NCI-H187 treated with DMSO at 0.1 percent for 48 hours (cell line): ENCODE results near the gene OPALIN.
"Not testable (repeated sequence)": the region's sequence is repeated elsewhere in the genome, so short reads cannot be mapped to it uniquely, and the experiment has no call there.

Source experiments
- DNase-seq: peaks from one replicate; lab custom pipeline; 2025; lab: John Stamatoyannopoulos, UW

The OPALIN gene

DNA sequence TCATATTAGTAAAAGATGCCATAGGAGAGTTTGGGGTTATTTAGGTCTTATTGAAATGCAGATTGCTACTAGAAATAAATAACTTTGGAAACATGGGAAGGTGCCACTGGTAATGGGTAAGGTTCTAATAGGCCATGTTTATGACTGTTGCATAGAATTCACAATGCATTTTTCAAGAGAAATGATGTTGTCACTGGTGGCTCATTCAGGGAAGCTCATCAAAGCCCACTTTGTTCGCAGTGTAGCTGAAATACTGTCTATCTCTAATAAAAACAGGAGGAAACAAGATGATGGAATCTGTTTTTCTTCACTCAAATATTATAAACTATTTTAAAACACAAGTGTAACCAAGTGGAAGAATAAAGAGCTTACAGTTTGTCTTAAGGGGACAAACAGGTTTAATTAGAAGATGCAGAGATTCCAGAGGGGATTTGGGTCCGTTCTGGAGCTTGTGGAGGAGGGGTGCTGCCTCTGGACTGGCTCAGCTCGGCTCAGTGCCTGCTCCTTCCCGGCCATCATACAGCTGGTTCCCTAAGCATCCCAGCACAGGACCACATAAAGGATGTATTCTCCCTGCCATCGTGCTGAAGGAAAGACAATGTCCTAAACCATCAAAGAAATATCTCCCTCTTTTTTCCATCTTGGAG is 20.4 kb downstream of the OPALIN start:
- no peak for DNase-seq

DNA sequence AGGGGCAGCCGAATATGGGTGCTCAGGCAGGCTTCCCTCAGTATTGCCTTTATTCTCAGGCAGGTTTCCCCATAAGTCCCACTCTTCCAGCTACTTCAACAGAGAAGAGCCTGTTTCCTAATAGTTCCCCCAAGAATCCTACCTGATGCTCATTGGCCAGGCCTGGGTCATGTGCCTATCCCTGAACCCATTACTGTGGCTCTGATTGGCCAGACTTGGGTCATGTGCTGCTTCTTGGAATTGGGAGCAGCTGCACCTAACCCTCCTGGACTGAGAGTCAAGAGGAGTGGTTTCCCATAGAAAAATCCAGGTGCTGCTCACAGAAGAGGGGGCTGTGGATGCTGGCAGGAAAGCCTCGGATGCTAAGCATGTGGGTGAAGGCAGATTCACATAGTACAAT is 21.7 kb downstream of the OPALIN start:
- DNase-seq, result no peak

- DNase-seq, result no peak
These were observed 23.9 kb downstream of the OPALIN start for GRCh38 chr10:96334616-96335526.

GRCh38 chr10:96333101-96333500 is 25.7 kb downstream of the OPALIN start:
- DNase-seq, result no peak

- no peak for DNase-seq
These were observed 31.3 kb downstream of the OPALIN start for GRCh38 chr10:96327462-96327861.

- DNase-seq, result no peak
These were observed 33.0 kb downstream of the OPALIN start for GRCh38 chr10:96325719-96326373.

DNA sequence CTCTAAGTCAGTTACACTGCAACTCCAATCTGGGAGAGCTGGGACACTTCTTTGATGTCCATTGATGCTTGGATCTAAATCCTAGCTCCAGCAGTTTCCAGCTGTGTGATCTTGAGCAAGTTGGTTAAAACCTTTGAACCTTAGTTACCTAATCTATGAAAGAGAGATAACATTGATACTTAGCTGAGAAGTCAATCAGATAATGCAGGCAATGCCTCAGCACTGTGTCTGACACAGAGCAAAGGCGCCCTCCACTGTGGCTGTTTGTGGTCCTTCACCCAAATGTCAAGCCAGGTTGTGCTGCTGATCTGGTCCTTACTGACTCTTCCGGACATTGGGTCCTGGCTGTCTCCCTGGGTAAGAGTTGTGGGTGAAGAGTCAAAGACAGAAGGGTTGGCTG is 34.4 kb downstream of the OPALIN start:
- no peak for DNase-seq

GRCh38 chr10:96322275-96322674 is 36.5 kb downstream of the OPALIN start:
- DNase-seq, result no peak

DNA sequence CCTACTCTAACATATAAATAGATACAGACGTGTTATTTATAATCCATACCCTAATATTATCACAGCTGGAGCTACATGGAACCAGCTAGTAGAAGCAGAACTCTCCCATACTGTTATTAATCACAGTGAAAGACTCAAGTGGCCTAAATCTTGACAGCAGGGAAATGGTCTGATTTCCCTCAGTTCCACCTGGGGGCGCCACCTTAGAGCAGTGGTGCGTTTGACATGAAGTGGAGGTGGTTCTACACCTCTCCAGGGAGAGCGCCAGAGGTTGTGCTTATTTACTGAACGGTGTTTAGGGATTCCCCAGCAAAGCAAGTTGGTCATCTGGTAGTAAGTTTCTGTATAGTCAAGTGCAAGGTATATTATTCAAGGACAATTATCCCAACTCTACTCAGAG is 37.0 kb downstream of the OPALIN start:
- no peak for DNase-seq

GRCh38 chr10:96319754-96320474 is 38.9 kb downstream of the OPALIN start:
- no peak for DNase-seq

DNA sequence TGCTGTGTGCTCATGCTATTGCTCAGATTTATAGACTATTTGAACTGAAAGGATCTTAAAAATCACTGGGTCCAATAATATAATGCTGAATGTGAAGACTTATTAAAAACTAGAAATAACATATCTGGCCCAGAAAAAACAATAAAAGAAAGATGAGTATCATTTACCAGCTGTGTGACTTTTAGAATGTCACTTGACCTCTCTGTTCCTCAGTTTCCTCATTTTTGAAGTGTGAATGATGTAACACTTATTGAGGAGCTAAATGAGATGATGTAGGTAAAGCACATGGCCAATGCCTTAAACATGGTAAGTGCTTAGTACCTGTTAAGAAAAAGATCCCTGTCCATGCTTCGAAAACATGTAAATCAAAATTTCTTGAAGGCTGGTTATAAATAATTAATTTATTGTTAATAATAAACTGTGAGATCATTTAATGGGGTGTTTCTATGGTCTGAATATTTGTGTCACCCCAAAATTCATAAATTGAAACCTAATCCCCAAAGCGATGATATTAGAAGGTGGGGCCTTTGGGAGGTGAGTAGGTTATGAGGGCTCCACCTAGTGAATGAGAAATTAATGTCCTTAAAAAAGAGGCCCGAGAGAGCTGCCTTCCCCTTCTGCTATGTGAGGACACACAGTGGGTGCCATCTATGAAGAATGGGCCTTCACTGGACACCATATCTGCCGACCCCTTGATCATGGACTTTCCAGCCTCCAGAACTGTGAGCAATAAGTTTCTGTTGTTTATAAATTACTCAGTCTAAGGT is 41.6 kb downstream of the OPALIN start:
- no peak for DNase-seq

DNA sequence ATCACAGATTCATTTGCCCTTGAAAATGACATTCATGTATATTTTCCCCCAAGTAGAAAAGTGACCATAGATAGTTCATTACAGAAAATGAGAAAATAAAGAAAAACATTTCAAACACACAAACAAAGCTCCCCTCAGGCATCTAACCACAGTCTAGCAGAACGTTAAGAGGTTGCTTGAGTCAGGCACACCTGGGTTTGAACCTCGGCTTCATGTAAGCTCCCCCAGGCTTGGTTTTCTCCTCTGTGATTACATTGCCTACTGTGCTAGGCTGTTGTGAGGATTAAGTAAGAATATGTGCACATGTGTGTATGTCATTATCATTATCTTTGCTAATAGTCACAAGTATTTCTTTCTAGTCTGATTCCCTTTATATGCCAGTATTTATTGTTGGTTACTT is 45.5 kb downstream of the OPALIN start:
- no peak for DNase-seq

DNA sequence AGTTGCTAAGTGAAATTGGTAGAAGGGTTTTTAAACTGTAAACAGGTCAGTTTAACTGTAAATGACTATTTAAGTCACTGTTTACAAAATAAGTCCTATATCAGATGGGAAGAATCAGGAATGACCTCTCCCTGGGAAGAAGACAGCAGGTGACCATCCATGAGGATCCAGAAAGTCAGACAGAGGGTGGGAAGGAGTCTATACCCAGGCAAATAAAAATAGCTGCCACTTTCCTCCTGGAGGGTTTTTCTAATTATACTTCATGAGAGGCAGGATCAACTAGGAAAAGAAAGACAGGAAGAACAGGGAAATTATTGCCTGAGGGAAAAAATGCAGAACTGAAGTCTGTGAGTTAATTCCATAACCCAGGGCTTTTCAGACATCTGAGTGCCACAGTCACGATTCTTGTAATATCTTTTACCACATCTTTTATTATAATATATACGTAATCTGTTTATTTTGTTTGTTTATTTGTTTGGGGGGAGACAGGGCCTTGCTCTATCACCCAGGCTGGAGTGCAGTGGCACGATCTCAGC is 47.6 kb downstream of the OPALIN start:
- DNase-seq, result no peak

- DNase-seq, result no peak
These were observed 48.5 kb downstream of the OPALIN start for GRCh38 chr10:96310321-96310669.

GRCh38 chr10:96309628-96310320 is 49.0 kb downstream of the OPALIN start:
- no peak for DNase-seq

DNA sequence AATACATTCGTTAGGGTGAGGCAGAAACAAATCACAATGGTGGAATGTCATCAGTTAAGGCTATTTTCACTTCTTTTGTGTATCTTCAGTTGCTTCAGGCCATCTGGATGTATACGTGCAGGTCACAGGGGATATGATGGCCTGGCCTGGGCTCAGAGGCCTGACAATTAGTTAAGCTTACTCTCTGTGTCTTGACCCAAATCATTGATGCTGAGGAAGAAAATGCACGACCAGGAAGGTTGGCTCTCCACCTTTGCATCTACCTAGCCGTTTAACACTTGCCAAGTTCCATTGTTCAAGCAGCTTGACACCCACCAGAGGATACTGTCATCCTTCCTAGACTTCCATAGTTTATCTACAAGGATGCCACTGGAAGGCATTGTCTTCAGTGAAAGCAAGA is 49.9 kb downstream of the OPALIN start:
- not testable (repeated sequence) for DNase-seq

- no peak for DNase-seq
These were observed 52.3 kb downstream of the OPALIN start for GRCh38 chr10:96306516-96306915.

DNA sequence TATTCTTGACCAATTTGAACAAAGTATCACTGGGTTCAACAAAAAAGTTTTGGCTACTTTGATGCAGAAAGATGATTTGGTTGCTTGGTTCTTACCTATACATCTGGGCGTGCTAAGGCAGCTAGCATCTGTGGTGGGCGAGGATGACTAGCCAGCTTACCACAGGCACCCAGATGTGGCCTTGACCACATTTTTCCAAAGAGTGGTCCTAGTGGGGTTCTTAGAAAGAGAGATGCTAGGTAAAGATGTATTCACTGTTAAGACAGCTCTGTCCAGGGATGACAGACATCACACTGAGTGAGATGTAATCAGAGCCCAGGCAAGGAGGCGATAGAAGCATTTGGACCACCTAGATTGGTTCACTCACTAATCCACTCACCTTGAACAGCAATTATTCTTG is 53.8 kb downstream of the OPALIN start:
- no peak for DNase-seq

DNA sequence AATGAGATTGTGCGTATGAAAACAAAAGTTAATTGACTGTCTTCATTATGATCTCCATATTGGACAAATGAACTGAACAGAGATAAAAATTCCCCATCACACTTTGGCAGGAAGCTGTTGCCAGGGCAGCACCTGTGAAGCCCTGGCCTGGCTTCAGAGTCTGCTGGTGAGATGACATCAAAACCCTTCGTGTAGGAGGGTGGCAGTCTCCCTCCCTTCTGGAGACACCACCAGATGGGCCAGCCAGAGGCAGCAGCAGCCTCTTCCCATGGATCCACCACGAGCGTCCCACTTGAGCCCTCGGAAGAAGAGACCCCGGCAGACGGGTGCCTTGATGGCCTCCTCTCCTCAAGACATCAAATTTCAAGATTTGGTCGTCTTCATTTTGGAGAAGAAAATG is 54.6 kb downstream of the OPALIN start, which contains the start of gene DNTT:
Gene DNTT (plus strand): TSS at position 205 of the 400 bp plus-strand sequence. CDS start 64 bp downstream, at position 269.
- DNase-seq, result no peak

DNA sequence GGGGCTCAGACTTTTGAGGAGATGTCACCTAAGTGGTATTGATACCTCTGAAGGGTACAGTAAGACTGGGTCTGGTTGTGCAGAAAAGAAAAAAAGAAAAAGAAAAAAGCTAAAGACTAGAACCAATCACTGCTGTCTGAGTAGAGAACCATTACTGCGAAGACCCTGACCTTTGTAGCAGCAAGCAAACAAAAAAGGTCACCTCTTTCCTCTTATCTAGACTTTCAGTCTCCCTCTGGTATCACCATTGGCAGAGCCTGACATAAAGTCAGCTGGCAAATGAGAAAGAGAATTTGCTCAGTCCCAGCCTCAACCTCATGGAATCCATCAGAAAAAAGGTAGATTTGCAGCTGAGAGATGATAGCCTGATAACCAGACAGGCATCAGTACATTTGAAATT is 57.2 kb downstream of the OPALIN start:
- DNase-seq, result no peak

- DNase-seq, result no peak
These were observed 59.4 kb downstream of the OPALIN start for GRCh38 chr10:96299383-96299782.
